Measurements from ENCODE around the gene GATD1.

GATD1 gene

GRCh38 chr11:794013-794765, 16.9 kb upstream of the GATD1 start:
- TF ChIP-seq CTCF (IDR thresholded peaks at IDR 0.05; ENCODE audit: low read length) = no peak
- TF ChIP-seq EZH2phosphoT487 (IDR thresholded peaks at IDR 0.05; ENCODE audit: low read length) = no peak
- no peak for TF ChIP-seq EZH2 (optimal IDR thresholded peaks at IDR 0.05; ENCODE audit: low read depth, low read length)
- peaks cover 46% of the 10 kb centered on the region for H3K79me2 ChIP-seq (ENCODE audit: low read length)
- H3K27me3 ChIP-seq (replicated peaks; ENCODE audit: insufficient read depth, low read length) = no peaks in the 10 kb centered on the region
- H4K20me1 ChIP-seq (ENCODE audit: insufficient read depth, low read length) = no peaks in the 10 kb centered on the region
- H3F3A ChIP-seq (ENCODE audit: insufficient read depth, low read length) = peaks cover 27% of the 10 kb centered on the region
- no peaks in the 10 kb centered on the region for H3K9me2 ChIP-seq (replicated peaks; ENCODE audit: insufficient read depth, low read length)
- H3K9ac ChIP-seq (ENCODE audit: low read length) = no peak overlapping the region
- no peak overlapping the region for H3K27ac ChIP-seq (ENCODE audit: low read length)
- H3K4me3 ChIP-seq (ENCODE audit: low read length) = no peak overlapping the region
- DNase-seq = no peak
- H2AFZ ChIP-seq (ENCODE audit: low read length) = no peak overlapping the region
- H3K4me2 ChIP-seq (ENCODE audit: low read depth, low read length) = no peak overlapping the region
- no peaks in the 10 kb centered on the region for H3K4me1 ChIP-seq (ENCODE audit: low read length)
- H3K9me3 ChIP-seq (replicated peaks; ENCODE audit: insufficient read depth, low read length) = no peaks in the 10 kb centered on the region
- no peaks in the 10 kb centered on the region for H3K36me3 ChIP-seq (replicated peaks; ENCODE audit: insufficient read depth, low read length)

- no peak overlapping the region for H2AFZ ChIP-seq (ENCODE audit: low read length)
- H3K4me3 ChIP-seq (ENCODE audit: low read length) = no peak overlapping the region
- no peak overlapping the region for H3K27ac ChIP-seq (ENCODE audit: low read length)
- no peak overlapping the region for H3K9ac ChIP-seq (ENCODE audit: low read length)
- TF ChIP-seq CTCF (IDR thresholded peaks at IDR 0.05; ENCODE audit: low read length) (no peak), EZH2phosphoT487 (IDR thresholded peaks at IDR 0.05; ENCODE audit: low read length) (no peak), EZH2 (optimal IDR thresholded peaks at IDR 0.05; ENCODE audit: low read depth, low read length) (no peak)
- no peaks in the 10 kb centered on the region for H3K27me3 ChIP-seq (replicated peaks; ENCODE audit: insufficient read depth, low read length)
- H3K36me3 ChIP-seq (replicated peaks; ENCODE audit: insufficient read depth, low read length) = no peaks in the 10 kb centered on the region
- H3K4me1 ChIP-seq (ENCODE audit: low read length) = 0 out of 2 replicates have a peak, but pooled peaks cover 3% of the 10 kb centered on the region
- H3K4me2 ChIP-seq (ENCODE audit: low read depth, low read length) = no peak overlapping the region
- no peak for DNase-seq
- no peaks in the 10 kb centered on the region for H3K9me2 ChIP-seq (replicated peaks; ENCODE audit: insufficient read depth, low read length)
- no peaks in the 10 kb centered on the region for H4K20me1 ChIP-seq (ENCODE audit: insufficient read depth, low read length)
- H3K9me3 ChIP-seq (replicated peaks; ENCODE audit: insufficient read depth, low read length) = no peaks in the 10 kb centered on the region
- H3F3A ChIP-seq (ENCODE audit: insufficient read depth, low read length) = peaks cover 23% of the 10 kb centered on the region
- H3K79me2 ChIP-seq (ENCODE audit: low read length) = peaks cover 53% of the 10 kb centered on the region
Observed at GRCh38 chr11:793556-793955, 16.3 kb upstream of the GATD1 start.

DNA sequence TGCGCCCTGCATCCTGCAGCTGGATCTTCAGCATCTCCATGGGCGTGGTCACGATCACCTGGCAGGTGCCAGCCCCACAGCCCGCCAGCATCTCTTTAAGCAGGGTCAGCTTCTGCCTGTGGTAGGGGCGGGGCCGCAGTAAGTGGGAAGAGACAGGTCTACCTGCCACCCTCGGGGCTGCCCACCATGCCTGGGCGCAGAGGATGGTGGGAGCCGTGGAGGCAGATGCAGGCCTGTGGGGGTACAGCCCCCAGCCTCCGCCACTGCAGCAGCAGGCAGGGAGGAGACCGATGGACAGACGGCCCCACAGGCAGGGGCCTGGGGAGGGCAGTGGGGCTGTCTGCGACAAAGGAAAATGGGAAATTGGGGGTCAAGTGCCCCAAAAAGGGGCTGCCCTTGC, 15.6 kb upstream of the GATD1 start:
- H3K79me2 ChIP-seq (ENCODE audit: low read length) = peaks cover 58% of the 10 kb centered on the region
- TF ChIP-seq CTCF (IDR thresholded peaks at IDR 0.05; ENCODE audit: low read length) = no peak
- TF ChIP-seq EZH2 (optimal IDR thresholded peaks at IDR 0.05; ENCODE audit: low read depth, low read length) = no peak
- no peak for TF ChIP-seq EZH2phosphoT487 (IDR thresholded peaks at IDR 0.05; ENCODE audit: low read length)
- no peak overlapping the region for H3K27ac ChIP-seq (ENCODE audit: low read length)
- no peaks in the 10 kb centered on the region for H3K9me3 ChIP-seq (replicated peaks; ENCODE audit: insufficient read depth, low read length)
- H3K9ac ChIP-seq (ENCODE audit: low read length) = no peak overlapping the region
- no peaks in the 10 kb centered on the region for H3K27me3 ChIP-seq (replicated peaks; ENCODE audit: insufficient read depth, low read length)
- no peak overlapping the region for H3K4me3 ChIP-seq (ENCODE audit: low read length)
- peaks cover 20% of the 10 kb centered on the region for H3F3A ChIP-seq (ENCODE audit: insufficient read depth, low read length)
- no peak for DNase-seq
- H3K4me2 ChIP-seq (ENCODE audit: low read depth, low read length) = no peak overlapping the region
- no peaks in the 10 kb centered on the region for H4K20me1 ChIP-seq (ENCODE audit: insufficient read depth, low read length)
- no peaks in the 10 kb centered on the region for H3K36me3 ChIP-seq (replicated peaks; ENCODE audit: insufficient read depth, low read length)
- no peak overlapping the region for H2AFZ ChIP-seq (ENCODE audit: low read length)
- no peaks in the 10 kb centered on the region for H3K9me2 ChIP-seq (replicated peaks; ENCODE audit: insufficient read depth, low read length)
- 0 out of 2 replicates have a peak, but pooled peaks cover 3% of the 10 kb centered on the region for H3K4me1 ChIP-seq (ENCODE audit: low read length)

Measured in MM.1S (cell line).